ENCODE measurements around the gene PRR7. TPM values are rescaled to one million over a fixed set of nuclear protein-coding genes. Genes with fewer than 3 reads are reported as not detected.

Gene PRR7
- total RNA-seq, 2 donors from 2014 or later, result 32.0 to 40.1 TPM

- DNase-seq, result no peak
- H3K27me3 Mint-ChIP-seq, result no peaks in the 10 kb centered on the region
- ATAC-seq, result no peak
- H3K4me3 Mint-ChIP-seq, result no peak overlapping the region
- no peaks in the 10 kb centered on the region for H3K9me3 ChIP-seq (ENCODE audit: control insufficient read depth, low read length, poor library complexity, severe bottlenecking)
- no peaks in the 10 kb centered on the region for H3K36me3 Mint-ChIP-seq (ENCODE audit: low read depth)
- H3K4me1 Mint-ChIP-seq, result peaks cover 3% of the 10 kb centered on the region
- H3K27ac Mint-ChIP-seq, result no peak overlapping the region
Observed at GRCh38 chr5:177467436-177467835, 20.8 kb downstream of the PRR7 start.

DNA sequence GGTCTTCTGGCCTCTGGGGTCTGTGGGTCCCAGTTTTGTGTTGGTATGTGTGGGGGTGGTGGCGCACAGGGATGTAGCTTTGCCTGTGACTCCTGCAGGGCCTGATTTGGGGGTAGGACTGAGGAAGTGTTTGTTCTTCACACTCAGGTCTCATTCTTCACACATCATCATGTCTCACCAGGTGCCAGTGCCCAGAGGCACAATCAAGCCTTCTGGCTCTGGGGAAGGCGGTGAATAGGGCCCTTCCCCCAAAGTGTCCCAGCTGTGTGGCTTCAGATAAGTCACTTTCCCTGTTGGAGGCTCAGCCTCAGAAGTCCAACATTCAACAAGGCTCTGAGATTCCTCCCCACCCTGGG, 21.7 kb downstream of the PRR7 start:
- no peak overlapping the region for H3K27ac Mint-ChIP-seq
- H3K9me3 ChIP-seq (ENCODE audit: control insufficient read depth, low read length, poor library complexity, severe bottlenecking), result no peaks in the 10 kb centered on the region
- ATAC-seq (no peak), DNase-seq (no peak)
- no peak overlapping the region for H3K4me3 Mint-ChIP-seq
- peaks cover 3% of the 10 kb centered on the region for H3K4me1 Mint-ChIP-seq
- H3K27me3 Mint-ChIP-seq, result no peaks in the 10 kb centered on the region
- H3K36me3 Mint-ChIP-seq (ENCODE audit: low read depth), result no peaks in the 10 kb centered on the region

DNA sequence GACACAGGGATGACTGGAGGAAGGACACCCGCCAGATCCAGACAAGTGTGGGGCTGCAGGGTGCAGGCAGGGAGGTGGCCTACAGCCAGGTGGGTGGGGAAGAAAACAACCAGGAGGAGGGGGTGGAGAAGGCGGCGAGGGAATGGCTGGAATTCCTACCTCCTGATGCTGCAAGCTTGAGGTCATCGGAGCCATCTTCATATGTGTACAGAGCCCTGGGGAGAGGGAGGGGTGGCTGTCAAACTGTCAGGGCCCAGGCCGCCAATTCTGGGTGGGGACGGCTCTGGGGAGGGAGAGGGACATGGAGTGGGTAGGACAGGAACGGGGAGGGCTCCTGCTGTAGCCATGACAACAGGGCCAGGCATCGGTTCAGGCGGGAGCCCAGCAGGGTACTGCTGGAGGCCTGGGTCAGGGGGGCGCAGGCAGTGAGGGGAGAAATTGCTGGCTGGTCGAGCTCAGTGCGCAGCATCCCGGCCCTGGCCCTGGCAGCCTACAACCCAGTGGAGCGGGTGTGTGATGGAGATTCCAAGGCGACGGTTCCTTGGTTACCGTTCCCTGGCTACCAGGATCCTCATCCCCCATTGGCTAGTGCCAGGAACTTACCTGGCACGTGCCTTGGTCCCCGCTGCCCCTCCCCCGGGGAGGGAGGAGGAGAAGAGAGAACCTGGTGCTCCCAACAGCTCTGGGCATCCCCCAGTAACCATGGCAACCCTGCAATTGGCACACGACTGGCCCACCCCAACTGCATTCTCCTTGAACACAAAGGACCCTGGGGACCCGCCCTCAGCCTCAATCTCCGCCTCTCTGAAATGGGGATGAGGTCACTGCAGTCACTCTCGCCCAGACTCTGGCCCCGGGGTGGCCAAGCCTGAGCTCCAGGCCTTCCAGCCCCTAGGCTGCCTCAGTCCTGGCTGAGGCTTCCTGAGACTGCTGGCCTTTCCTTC, 22.3 kb downstream of the PRR7 start:
- Mint-ChIP-seq H3K27me3 (no peaks in the 10 kb centered on the region), H3K36me3 (ENCODE audit: low read depth) (no peaks in the 10 kb centered on the region), H3K4me1 (peaks cover 6% of the 10 kb centered on the region), H3K27ac (no peak overlapping the region), H3K4me3 (no peak overlapping the region)
- no peak for DNase-seq
- no peak for ATAC-seq
- H3K9me3 ChIP-seq (ENCODE audit: control insufficient read depth, low read length, poor library complexity, severe bottlenecking), result no peaks in the 10 kb centered on the region

DNA sequence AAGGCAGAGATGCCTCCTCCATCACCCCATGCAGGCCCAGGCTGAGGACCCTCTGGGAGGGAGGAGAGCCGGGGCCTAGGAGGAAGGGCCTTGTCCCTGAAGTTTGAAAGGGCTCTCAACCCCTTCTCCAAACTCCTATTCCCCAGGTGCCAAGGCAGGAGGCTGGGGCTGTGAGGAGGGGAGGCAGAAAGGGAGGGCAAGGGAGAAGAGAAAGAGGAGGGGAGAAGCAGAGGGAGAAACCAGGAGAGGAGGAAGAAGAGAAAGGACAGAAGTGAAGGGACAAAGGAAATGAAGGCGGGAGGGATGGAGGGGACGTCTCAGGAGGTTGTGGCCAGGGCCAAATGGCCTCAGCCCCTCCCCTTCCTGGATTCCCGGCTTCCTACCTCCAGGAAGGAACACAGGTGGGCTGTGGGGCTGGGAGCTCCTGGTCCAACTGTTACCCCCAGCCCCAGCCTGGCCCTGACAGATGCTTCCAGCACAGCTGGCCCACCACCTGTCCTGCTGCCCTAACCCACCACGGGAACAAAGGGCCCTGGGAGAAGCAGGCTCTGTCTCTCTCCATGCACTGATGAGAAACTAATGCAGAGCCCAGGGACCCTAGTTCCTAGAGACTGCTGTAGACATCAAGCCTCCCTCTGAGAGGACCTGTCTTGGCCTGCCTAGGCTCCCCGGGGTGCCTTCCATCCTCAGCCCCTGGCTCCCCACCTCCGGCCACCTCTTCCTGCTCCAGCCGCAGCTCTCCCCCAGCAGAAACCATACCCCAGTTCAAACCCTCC, 23.3 kb downstream of the PRR7 start:
- H3K4me3 Mint-ChIP-seq, result peak overlapping the region; percentile 49
- no peak for ATAC-seq
- H3K27ac Mint-ChIP-seq, result no peak overlapping the region
- H3K9me3 ChIP-seq (ENCODE audit: control insufficient read depth, low read length, poor library complexity, severe bottlenecking), result no peaks in the 10 kb centered on the region
- DNase-seq, result no peak
- H3K27me3 Mint-ChIP-seq, result no peaks in the 10 kb centered on the region
- no peaks in the 10 kb centered on the region for H3K36me3 Mint-ChIP-seq (ENCODE audit: low read depth)
- H3K4me1 Mint-ChIP-seq, result peaks cover 13% of the 10 kb centered on the region

- no peak for DNase-seq
- Mint-ChIP-seq H3K27me3 (no peaks in the 10 kb centered on the region), H3K4me1 (peaks cover 13% of the 10 kb centered on the region), H3K36me3 (ENCODE audit: low read depth) (no peaks in the 10 kb centered on the region), H3K27ac (no peak overlapping the region), H3K4me3 (peak overlapping the region; percentile 49)
- no peaks in the 10 kb centered on the region for H3K9me3 ChIP-seq (ENCODE audit: control insufficient read depth, low read length, poor library complexity, severe bottlenecking)
- ATAC-seq, result no peak
Observed at GRCh38 chr5:177470759-177471536, 24.3 kb downstream of the PRR7 start.

DNA sequence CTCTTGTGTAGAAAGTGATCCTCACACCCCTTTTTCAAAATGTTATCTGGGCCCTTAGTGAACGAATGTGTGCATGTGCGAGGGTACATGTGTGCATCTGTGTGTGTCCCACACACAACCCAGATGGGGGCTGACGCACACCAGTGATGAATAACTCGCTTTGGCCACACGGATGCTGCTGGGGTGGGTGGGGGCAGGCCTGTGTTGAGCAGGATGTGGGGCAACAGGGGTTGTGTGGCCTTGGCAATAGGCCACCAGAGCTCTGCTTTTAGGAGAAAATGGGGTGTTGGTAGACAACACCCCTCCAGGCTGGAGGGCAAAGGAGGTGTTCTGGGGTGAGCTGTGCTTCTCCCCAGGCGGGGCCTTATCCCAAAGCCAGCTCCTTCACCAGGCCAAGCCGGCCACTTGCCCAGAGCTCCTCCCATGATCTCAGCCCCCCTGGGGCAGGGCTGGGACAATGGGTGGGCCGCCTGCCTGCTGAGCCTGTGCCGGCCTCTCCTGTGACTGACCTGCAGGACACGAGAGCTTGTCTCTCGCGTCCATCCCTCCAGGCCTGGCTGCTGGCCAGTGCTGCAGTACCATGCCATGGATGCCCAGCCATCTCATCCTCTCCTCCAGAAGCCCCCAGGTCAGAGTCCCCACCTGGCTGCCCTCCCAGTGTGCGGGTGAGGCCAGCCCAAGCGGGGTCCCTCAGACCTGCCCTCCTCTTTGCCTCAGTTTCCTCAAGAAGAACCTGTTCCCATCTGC, 25.2 kb downstream of the PRR7 start:
- Mint-ChIP-seq H3K4me3 (peak overlapping the region; percentile 7), H3K4me1 (peaks cover 13% of the 10 kb centered on the region), H3K27me3 (no peaks in the 10 kb centered on the region), H3K27ac (no peak overlapping the region), H3K36me3 (ENCODE audit: low read depth) (no peaks in the 10 kb centered on the region)
- ATAC-seq (no peak), DNase-seq (no peak)
- H3K9me3 ChIP-seq (ENCODE audit: control insufficient read depth, low read length, poor library complexity, severe bottlenecking), result no peaks in the 10 kb centered on the region

- H3K9me3 ChIP-seq (ENCODE audit: control insufficient read depth, low read length, poor library complexity, severe bottlenecking), result no peaks in the 10 kb centered on the region
- H3K27ac Mint-ChIP-seq, result no peak overlapping the region
- H3K4me3 Mint-ChIP-seq, result peak overlapping the region; percentile 77
- DNase-seq (peak in 2 of 3 donors; percentile 38 to 39), ATAC-seq (peak; percentile 52)
- H3K4me1 Mint-ChIP-seq, result peaks cover 13% of the 10 kb centered on the region
- H3K36me3 Mint-ChIP-seq (ENCODE audit: low read depth), result no peaks in the 10 kb centered on the region
- H3K27me3 Mint-ChIP-seq, result no peaks in the 10 kb centered on the region
Observed at GRCh38 chr5:177472460-177473442, 26.1 kb downstream of the PRR7 start.

DNA sequence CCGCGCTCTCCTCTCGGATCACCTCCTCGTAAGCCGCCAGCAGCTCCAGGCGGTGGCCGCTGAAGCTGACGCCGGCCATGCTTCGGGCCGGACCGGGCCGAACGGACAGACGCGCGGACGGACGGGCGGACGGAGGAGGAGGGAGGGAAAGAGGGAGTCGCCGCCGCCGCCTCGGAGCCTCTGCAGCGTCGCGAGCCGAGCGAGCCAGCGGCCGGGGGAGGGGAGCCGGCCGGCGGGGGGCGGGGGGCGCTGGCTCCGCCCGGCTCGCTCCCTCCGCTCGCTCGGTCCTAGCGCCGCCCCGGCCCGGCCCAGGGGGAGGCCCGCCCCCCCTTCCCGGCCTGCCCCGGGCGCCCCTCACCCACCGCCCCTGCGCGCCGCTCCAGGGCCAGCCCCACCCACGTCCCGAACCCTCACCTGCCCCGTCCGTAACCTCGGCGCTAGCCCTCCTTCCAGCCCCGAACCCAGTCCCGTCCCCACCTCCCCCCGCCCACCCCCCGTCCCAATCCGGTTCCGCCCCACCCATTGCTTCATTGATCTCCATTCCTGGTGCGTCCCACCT, 26.9 kb downstream of the PRR7 start, which contains the start of gene DBN1:
TSS of gene DBN1 (minus strand) at position 192 of the 559 bp plus-strand sequence. CDS start at position 79, 113 bp downstream.
- H3K27me3 Mint-ChIP-seq, result no peaks in the 10 kb centered on the region
- no peaks in the 10 kb centered on the region for H3K36me3 Mint-ChIP-seq (ENCODE audit: low read depth)
- peak within 1 kb of the TSS; percentile 92 for H3K4me3 Mint-ChIP-seq
- H3K27ac Mint-ChIP-seq, result no peak within 1 kb of the TSS
- peaks cover 13% of the 10 kb centered on the region for H3K4me1 Mint-ChIP-seq
- peak; percentile 31 for ATAC-seq
- no peaks in the 10 kb centered on the region for H3K9me3 ChIP-seq (ENCODE audit: control insufficient read depth, low read length, poor library complexity, severe bottlenecking)
- no peak for DNase-seq

DNA sequence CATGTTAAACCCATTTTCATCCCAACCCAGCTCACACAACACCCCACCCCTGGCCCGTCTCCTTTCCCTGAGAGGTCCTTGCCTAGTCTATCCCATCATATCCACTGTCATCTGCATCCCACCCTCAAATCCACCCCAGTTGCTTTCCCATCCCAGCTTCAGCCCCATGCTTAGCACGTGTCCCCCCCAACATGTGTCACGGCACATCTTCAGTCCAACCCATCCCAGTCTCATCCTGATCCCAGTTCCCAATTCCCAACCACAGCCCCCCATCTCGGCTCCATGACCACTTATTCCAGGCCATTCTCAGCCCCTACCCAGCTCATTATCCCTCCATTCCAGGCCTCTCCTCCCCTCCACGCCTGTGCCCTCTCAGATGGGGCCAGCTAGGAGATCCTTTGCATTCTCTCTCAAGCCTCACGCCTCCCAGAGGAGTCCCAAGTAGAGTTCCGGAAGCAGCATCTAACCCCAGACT, 27.4 kb downstream of the PRR7 start:
- Mint-ChIP-seq H3K4me3 (peak overlapping the region; percentile 92), H3K27ac (no peak overlapping the region), H3K27me3 (no peaks in the 10 kb centered on the region), H3K36me3 (ENCODE audit: low read depth) (no peaks in the 10 kb centered on the region), H3K4me1 (peaks cover 15% of the 10 kb centered on the region)
- H3K9me3 ChIP-seq (ENCODE audit: control insufficient read depth, low read length, poor library complexity, severe bottlenecking), result no peaks in the 10 kb centered on the region
- DNase-seq (no peak), ATAC-seq (no peak)

- Mint-ChIP-seq H3K27me3 (no peaks in the 10 kb centered on the region), H3K36me3 (ENCODE audit: low read depth) (no peaks in the 10 kb centered on the region), H3K4me3 (peak overlapping the region; percentile 92), H3K4me1 (peaks cover 20% of the 10 kb centered on the region), H3K27ac (no peak overlapping the region)
- ATAC-seq (no peak), DNase-seq (no peak)
- H3K9me3 ChIP-seq (ENCODE audit: control insufficient read depth, low read length, poor library complexity, severe bottlenecking), result no peaks in the 10 kb centered on the region
Observed at GRCh38 chr5:177474846-177475562, 28.4 kb downstream of the PRR7 start.

All from T-helper 17 cell (primary cell).